ENCODE measurements around the gene BGN. TPM values are rescaled to one million over a fixed set of nuclear protein-coding genes. Genes with fewer than 3 reads are reported as not detected.

BGN gene
- total and polyA plus RNA-seq, 10 donors, result 37.1 to 370 (median 234) TPM

DNA sequence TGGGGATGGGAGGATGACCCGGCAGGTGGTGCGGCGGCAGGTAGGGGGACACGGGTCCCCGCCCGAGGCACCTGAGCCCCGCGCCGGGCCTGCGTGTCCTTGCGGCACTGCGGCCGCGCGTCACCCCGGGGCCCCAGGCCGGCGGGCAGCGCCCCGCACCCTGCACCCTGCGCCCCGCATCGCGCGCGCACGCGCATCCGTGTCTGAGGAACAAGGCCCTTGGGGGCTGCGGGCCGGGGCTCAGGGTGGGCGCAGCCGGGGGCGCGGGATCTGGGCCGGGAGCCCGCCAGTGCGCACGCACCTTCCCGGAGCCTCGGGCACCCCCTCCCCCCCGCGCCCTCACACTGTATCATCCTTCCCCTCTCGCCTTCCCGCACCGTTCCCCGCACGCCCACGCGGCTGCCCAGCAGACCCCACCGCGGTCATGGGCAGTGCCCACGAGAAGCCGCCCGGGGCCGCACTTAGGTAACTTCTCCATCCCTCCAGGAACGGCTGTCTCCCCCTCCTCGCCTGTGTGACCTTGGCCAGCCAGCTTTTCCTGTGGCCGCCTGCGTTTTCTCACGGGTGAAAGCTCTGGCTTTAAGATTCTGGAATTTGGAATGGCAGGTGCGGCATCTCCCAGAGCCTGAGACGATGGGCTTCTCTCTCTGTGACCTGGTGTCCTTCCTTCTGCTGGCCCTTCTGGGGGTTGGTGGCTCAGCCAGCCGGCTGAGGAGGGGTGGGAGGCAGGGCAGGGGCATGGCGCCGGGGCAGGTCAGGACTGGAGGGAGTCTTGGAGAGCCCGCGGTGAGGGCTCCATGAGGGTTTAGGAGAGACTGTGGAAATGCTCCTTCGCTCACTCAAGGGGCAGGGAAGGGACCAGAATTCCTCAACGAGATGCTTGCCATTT is 23.4 kb downstream of the BGN start:
- TF ChIP-seq POLR2AphosphoS5 (IDR thresholded peaks at IDR 0.05), result no peak
- TF ChIP-seq, protein P1, sequence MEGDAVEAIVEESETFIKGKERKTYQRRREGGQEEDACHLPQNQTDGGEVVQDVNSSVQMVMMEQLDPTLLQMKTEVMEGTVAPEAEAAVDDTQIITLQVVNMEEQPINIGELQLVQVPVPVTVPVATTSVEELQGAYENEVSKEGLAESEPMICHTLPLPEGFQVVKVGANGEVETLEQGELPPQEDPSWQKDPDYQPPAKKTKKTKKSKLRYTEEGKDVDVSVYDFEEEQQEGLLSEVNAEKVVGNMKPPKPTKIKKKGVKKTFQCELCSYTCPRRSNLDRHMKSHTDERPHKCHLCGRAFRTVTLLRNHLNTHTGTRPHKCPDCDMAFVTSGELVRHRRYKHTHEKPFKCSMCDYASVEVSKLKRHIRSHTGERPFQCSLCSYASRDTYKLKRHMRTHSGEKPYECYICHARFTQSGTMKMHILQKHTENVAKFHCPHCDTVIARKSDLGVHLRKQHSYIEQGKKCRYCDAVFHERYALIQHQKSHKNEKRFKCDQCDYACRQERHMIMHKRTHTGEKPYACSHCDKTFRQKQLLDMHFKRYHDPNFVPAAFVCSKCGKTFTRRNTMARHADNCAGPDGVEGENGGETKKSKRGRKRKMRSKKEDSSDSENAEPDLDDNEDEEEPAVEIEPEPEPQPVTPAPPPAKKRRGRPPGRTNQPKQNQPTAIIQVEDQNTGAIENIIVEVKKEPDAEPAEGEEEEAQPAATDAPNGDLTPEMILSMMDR (IDR thresholded peaks at IDR 0.05 in 8 of 11, conservative IDR thresholded peaks at IDR 0.05 in 3 of 11), result no peak
- no peak for TF ChIP-seq POLR2A (IDR thresholded peaks at IDR 0.05)
- DNase-seq, result no peak
- peaks cover 0 to 12% (median 0%) of the 10 kb centered on the region in 6 donors for H3K4me1 ChIP-seq
- H3K36me3 ChIP-seq, result no peaks in the 10 kb centered on the region
- no peak overlapping the region for H3K27ac ChIP-seq
- H3K9me3 ChIP-seq, result no peaks in the 10 kb centered on the region
- peaks cover 0 to 73% (median 41%) of the 10 kb centered on the region in 7 donors for H3K27me3 ChIP-seq (replicated peaks in 1 of 7)
- intact Hi-C loops (cut with DNase I; ENCODE audit: low total_unique reads), result no loop called here
- WGBS, 5 donors, result 7 to 43% (median 23%) methylated on average over 21 to 70 of the region's 70 CpGs; no CpG with 5 or more reads in 1 of the 5 donors
- no peak overlapping the region for H3K4me3 ChIP-seq

DNA sequence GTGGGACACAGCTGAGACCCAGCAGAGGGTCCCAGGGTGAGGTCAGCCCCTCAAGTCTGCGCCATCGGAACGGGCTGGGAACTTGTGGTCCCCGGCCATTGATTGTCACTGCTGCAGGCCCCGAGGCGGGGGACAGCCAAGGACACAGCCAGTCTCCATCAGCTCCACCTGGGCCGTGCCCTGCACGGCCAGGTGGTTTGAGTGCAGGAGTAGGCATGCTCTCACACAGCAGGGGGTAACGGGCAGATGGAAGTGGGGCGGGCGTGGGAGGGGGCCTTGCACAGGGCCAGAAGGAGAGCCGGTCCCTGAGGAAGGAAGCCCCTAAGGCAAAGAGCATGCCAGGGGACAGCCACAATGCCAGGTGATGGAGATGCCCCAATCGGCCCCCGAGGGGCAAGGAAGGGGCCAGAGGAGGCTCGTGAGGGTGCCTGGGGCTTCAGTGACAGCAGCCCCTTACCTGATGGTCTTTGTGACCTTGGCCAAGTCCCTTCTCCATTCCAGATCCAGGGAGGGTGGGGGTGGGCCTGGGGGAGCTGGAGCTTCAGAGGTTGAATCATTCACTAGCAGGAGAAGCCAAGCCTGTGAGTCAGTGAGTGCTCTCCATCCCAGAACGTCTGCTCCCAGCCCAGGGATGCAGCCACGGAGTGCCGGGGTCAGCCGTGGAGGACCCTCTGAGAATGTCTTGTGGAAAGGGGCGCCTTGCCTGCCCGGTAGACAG is 24.9 kb downstream of the BGN start:
- TF ChIP-seq, protein P1 (IDR thresholded peaks at IDR 0.05 in 8 of 11, conservative IDR thresholded peaks at IDR 0.05 in 3 of 11), result no peak
- no peak for TF ChIP-seq POLR2AphosphoS5 (IDR thresholded peaks at IDR 0.05)
- Histone ChIP-seq H3K27ac (no peak overlapping the region), H3K4me1 (peaks cover 0 to 12% (median 0%) of the 10 kb centered on the region in 6 donors), H3K4me3 (no peak overlapping the region), H3K27me3 (replicated peaks in 1 of 7) (peaks cover 0 to 73% (median 41%) of the 10 kb centered on the region in 7 donors), H3K36me3 (no peaks in the 10 kb centered on the region), H3K9me3 (no peaks in the 10 kb centered on the region)
- intact Hi-C loops (cut with DNase I; ENCODE audit: low total_unique reads), result no loop called here
- WGBS, 5 donors, result 72 to 91% (median 76%) methylated on average over 4 to 21 of the region's 21 CpGs
- DNase-seq, result no peak

DNA sequence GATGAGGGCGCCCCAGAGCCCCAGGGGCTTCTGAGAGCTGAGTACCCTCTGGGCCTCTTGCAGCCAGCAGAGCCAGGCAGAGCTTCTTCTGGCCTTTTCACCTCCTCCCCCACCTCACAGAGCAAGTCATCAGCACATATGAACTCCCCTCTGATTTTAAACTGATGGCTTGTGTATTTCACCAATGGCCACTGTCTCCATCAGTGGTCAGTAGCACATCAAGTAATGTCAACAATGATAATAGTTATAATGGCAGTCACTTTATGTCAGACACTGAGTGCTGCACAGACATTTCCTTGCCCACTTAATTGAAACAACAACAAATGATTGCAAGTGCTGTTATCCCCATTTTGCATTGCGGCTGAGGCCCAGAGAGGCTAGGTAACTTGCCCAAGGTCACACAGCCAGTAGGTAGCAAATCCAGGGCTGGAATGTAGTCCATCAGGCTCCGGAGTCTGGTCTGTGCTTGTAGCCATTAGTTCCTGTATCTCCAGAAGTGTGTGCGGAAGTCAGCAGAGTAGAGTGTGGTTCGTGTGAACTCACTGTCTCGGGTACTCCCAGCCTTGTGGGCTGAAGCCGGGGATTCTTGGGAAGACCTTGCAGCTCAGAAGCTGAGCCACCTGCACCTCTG is 25.6 kb downstream of the BGN start:
- no peak overlapping the region for H3K4me3 ChIP-seq
- WGBS, 5 donors, result 72 to 87% (median 76%) methylated on average over 2 to 7 of the region's 7 CpGs

More for the DNA sequence above, 25.6 kb downstream of the BGN start:
- Histone ChIP-seq H3K27ac (no peak overlapping the region), H3K36me3 (no peaks in the 10 kb centered on the region), H3K4me1 (peaks cover 0 to 12% (median 0%) of the 10 kb centered on the region in 6 donors), H3K27me3 (replicated peaks in 1 of 7) (peaks cover 0 to 68% (median 41%) of the 10 kb centered on the region in 7 donors), H3K9me3 (no peaks in the 10 kb centered on the region)
- intact Hi-C loops (cut with DNase I; ENCODE audit: low total_unique reads), result no loop called here
- DNase-seq, result no peak
- TF ChIP-seq, protein P1 (IDR thresholded peaks at IDR 0.05 in 8 of 11, conservative IDR thresholded peaks at IDR 0.05 in 3 of 11), result no peak
- no peak for TF ChIP-seq POLR2AphosphoS5 (IDR thresholded peaks at IDR 0.05)
- TF ChIP-seq POLR2A (IDR thresholded peaks at IDR 0.05), result no peak

Data from spleen (tissue), 11 donors.